HEK293 (cell line): ENCODE data around the gene DBN1.

Source experiments
- CTCF ChIA-PET: fragments of 350-600 bp; formaldehyde crosslinking; extraction: SDS; loops from one replicate; lab custom pipeline; 2021; ENCODE audit warnings: antibody characterized with exemption; lab: Yijun Ruan, JAX
- POLR2A ChIA-PET: fragments of 300-600 bp; formaldehyde crosslinking; extraction: SDS; loops from one replicate; lab custom pipeline; 2020; ENCODE audit warnings: antibody characterized with exemption, inconsistent platforms; lab: Yijun Ruan, JAX
- H3K27ac ChIP-seq: fragments of 200-500 bp; sonication (Bioruptor generic); 2 replicates; pipeline ENCODE4 v1.5.1; 2014; ENCODE audit warnings: low read depth, low read length, control low read depth, inconsistent platforms; ENCODE audit errors: extremely low read depth
- H3K36me3 ChIP-seq, 2 experiments: fragments of 200-500 bp in 1 of 2; sonication (Bioruptor generic) in 1 of 2; 1 replicate in 1 of 2; 2 replicates in 1 of 2; pipeline ENCODE4 v1.5.1; 2014 to 2017; ENCODE audit warnings: inconsistent platforms in 2 of 2, low read length in 2 of 2; ENCODE audit not compliant: control insufficient read depth in 2 of 2, insufficient read depth in 1 of 2
- H3K4me1 ChIP-seq: fragments of 200-500 bp; sonication (Bioruptor generic); 2 replicates; pipeline ENCODE4 v1.5.1; 2014; ENCODE audit warnings: mild to moderate bottlenecking, low read length, inconsistent platforms; ENCODE audit not compliant: control insufficient read depth, insufficient read depth
- H3K4me3 ChIP-seq: 2 replicates; pipeline ENCODE4 v1.5.1; 2011; ENCODE audit warnings: low read depth, mild to moderate bottlenecking, control low read depth, low read length, moderate library complexity
- H3K9me3 ChIP-seq: fragments of 200-500 bp; sonication (Bioruptor generic); 2 replicates; pipeline ENCODE4 v1.5.1; 2014; ENCODE audit warnings: low read depth, low read length, inconsistent platforms; ENCODE audit not compliant: control insufficient read depth, insufficient read depth
- EGR2 ChIP-seq: fragments of 450-650 bp; formaldehyde crosslinking; IDR thresholded peaks from 2 replicates; pipeline ENCODE4 v1.5.1; 2016; ENCODE audit warnings: low read depth, missing biosample characterization, missing genetic modification characterization
- GLI4 ChIP-seq: fragments of 450-650 bp; formaldehyde crosslinking; IDR thresholded peaks from 2 replicates; pipeline ENCODE4 v1.5.1; 2016; ENCODE audit warnings: missing biosample characterization, missing genetic modification characterization
- HOXA7 ChIP-seq: sonication (generic); formaldehyde crosslinking; IDR thresholded peaks from 2 replicates; pipeline ENCODE4 v1.8.1; 2022; ENCODE audit warnings: missing genetic modification reagents, borderline replicate concordance
- KLF8 ChIP-seq: fragments of 450-650 bp; formaldehyde crosslinking; IDR thresholded peaks from 2 replicates; pipeline ENCODE4 v1.5.1; 2016; ENCODE audit warnings: missing biosample characterization, missing genetic modification characterization
- SCRT1 ChIP-seq: fragments of 450-650 bp; formaldehyde crosslinking; IDR thresholded peaks from 2 replicates; pipeline ENCODE4 v1.5.1; 2016; ENCODE audit warnings: missing biosample characterization, missing genetic modification characterization, borderline replicate concordance
- SP2 ChIP-seq: fragments of 450-650 bp; formaldehyde crosslinking; IDR thresholded peaks from 2 replicates; pipeline ENCODE4 v1.5.1; 2016; ENCODE audit warnings: missing biosample characterization, missing genetic modification characterization
- SP3 ChIP-seq: fragments of 450-650 bp; formaldehyde crosslinking; IDR thresholded peaks from 2 replicates; pipeline ENCODE4 v1.5.1; 2016; ENCODE audit warnings: missing biosample characterization, missing genetic modification characterization
- TCF7L2 ChIP-seq: IDR thresholded peaks from 2 replicates; pipeline ENCODE4 v1.6.1; 2011; ENCODE audit warnings: low read depth, mild to moderate bottlenecking, inconsistent platforms, low read length, moderate library complexity, borderline replicate concordance
- WT1 ChIP-seq: fragments of 450-650 bp; formaldehyde crosslinking; IDR thresholded peaks from 2 replicates; pipeline ENCODE4 v1.5.1; 2016; ENCODE audit warnings: missing biosample characterization, missing genetic modification characterization
- ZBTB8A ChIP-seq: fragments of 450-650 bp; formaldehyde crosslinking; IDR thresholded peaks from 2 replicates; pipeline ENCODE4 v1.5.1; 2016; ENCODE audit warnings: missing biosample characterization, missing genetic modification characterization
- ZNF157 ChIP-seq: fragments of 450-650 bp; formaldehyde crosslinking; IDR thresholded peaks from 2 replicates; pipeline ENCODE4 v1.5.1; 2016; ENCODE audit warnings: missing biosample characterization, missing genetic modification characterization
- ZNF19 ChIP-seq: fragments of 450-650 bp; formaldehyde crosslinking; IDR thresholded peaks from 2 replicates; pipeline ENCODE4; 2016; ENCODE audit warnings: missing biosample characterization, missing genetic modification characterization, low read depth
- ZNF248 ChIP-seq: fragments of 450-650 bp; formaldehyde crosslinking; IDR thresholded peaks from 2 replicates; pipeline ENCODE4 v1.5.1; 2017; ENCODE audit warnings: missing biosample characterization, missing genetic modification characterization
- ZNF433 ChIP-seq: fragments of 450-650 bp; formaldehyde crosslinking; IDR thresholded peaks from 2 replicates; pipeline ENCODE4 v1.5.1; 2016; ENCODE audit warnings: missing biosample characterization, missing genetic modification characterization, low read depth
- ZNF701 ChIP-seq: fragments of 450-650 bp; formaldehyde crosslinking; IDR thresholded peaks from 2 replicates; pipeline ENCODE4 v1.5.1; 2016; ENCODE audit warnings: missing biosample characterization, missing genetic modification characterization
- TF ChIP-seq, protein P1 (sequence below): fragments of 450-650 bp; formaldehyde crosslinking; IDR thresholded peaks from 2 replicates; pipeline ENCODE4 v1.5.1; 2016; ENCODE audit warnings: missing biosample characterization, missing genetic modification characterization
- TF ChIP-seq, protein P2 (sequence below): fragments of 450-650 bp; formaldehyde crosslinking; IDR thresholded peaks from 2 replicates; pipeline ENCODE4 v1.5.1; 2016; ENCODE audit warnings: missing biosample characterization, missing genetic modification characterization
- TF ChIP-seq, protein P3 (sequence below): fragments of 450-650 bp; formaldehyde crosslinking; IDR thresholded peaks from 2 replicates; pipeline ENCODE4 v1.5.1; 2016; ENCODE audit warnings: missing biosample characterization, missing genetic modification characterization, low read depth
- TF ChIP-seq, protein P4 (sequence below): fragments of 450-650 bp; formaldehyde crosslinking; IDR thresholded peaks from 2 replicates; pipeline ENCODE4 v1.5.1; 2016; ENCODE audit warnings: missing biosample characterization, missing genetic modification characterization
- TF ChIP-seq, protein P5 (sequence below): fragments of 450-650 bp; formaldehyde crosslinking; IDR thresholded peaks from 2 replicates; pipeline ENCODE4 v1.5.1; 2016; ENCODE audit warnings: missing biosample characterization, missing genetic modification characterization

DBN1 gene

DNA sequence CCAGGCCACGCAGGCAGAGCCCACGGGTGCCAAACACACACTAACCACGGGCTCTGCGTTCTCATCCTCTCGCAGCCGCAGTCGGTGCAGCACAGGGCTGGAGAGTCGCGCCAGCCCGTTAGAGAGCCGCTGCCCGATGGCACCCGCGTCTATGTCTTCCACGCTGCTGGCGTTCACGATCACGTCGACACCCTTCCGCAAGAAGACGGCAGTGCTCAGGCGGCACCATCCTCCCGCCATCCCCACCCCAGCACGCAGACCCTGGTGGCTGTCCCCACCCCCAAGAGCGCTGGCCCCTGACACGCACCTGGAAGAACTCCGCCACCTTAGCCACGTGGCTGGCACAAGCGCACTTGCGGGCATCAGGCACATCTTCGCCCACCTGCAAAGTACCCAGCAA is 6.0 kb downstream of the DBN1 start:
- no peak overlapping the region for H3K27ac ChIP-seq
- peaks cover 4% of the 10 kb centered on the region for H3K4me1 ChIP-seq
- TF ChIP-seq ZNF157 = no peak
- TF ChIP-seq, protein P1, sequence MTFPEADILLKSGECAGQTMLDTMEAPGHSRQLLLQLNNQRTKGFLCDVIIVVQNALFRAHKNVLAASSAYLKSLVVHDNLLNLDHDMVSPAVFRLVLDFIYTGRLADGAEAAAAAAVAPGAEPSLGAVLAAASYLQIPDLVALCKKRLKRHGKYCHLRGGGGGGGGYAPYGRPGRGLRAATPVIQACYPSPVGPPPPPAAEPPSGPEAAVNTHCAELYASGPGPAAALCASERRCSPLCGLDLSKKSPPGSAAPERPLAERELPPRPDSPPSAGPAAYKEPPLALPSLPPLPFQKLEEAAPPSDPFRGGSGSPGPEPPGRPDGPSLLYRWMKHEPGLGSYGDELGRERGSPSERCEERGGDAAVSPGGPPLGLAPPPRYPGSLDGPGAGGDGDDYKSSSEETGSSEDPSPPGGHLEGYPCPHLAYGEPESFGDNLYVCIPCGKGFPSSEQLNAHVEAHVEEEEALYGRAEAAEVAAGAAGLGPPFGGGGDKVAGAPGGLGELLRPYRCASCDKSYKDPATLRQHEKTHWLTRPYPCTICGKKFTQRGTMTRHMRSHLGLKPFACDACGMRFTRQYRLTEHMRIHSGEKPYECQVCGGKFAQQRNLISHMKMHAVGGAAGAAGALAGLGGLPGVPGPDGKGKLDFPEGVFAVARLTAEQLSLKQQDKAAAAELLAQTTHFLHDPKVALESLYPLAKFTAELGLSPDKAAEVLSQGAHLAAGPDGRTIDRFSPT = 0 out of 2 replicates have a peak, but pooled peaks have one; percentile 30
- no peak overlapping the region for H3K4me3 ChIP-seq
- no peaks in the 10 kb centered on the region for H3K9me3 ChIP-seq
- ChIA-PET CTCF (interaction anchor here (0.9 kb wide), 1 partner anchor 34 kb away, joined by 3 read pairs; no protein-coding TSS in a partner anchor), POLR2A (interaction anchor here (0.6 to 2.4 kb wide), 3 partner anchors 10 to 130 kb away, joined by 4 to 12 read pairs (median 8); no protein-coding TSS in a partner anchor)
- peaks cover 15 to 74% of the 10 kb centered on the region in 2 experiments; a peak in 2 of 3 replicates for H3K36me3 ChIP-seq

DNA sequence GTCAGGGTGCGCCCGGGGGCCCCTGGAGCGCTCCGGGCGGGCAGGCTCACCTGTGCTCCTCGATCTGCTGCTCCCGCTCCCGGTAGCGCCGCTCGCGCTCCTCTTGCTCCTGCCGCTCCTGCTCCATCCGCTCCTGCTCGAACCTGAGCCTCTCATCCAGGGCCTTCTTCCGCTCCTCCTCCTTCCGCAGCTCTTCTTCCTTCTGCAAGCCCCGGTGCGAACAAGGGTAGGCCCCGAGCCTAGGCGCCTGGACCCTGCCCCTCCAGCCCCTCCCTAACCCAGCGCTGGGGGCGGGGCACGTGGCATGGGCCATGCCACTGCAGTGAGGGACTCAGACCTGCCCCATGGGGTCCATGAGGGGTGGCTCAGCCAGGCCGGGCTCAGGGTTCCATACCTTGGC is 6.6 kb downstream of the DBN1 start:
- H3K4me3 ChIP-seq = no peak overlapping the region
- ChIA-PET POLR2A (interaction anchor here (1.2 to 2.0 kb wide), 3 partner anchors 9 to 31 kb away, joined by 3 to 8 read pairs (median 3); partner anchors contain the start of gene PDLIM7), CTCF (interaction anchor here (1.3 kb wide), 1 partner anchor 11 kb away, joined by 5 read pairs; no protein-coding TSS in a partner anchor)
- no peaks in the 10 kb centered on the region for H3K9me3 ChIP-seq
- H3K36me3 ChIP-seq = peaks cover 15 to 75% of the 10 kb centered on the region in 2 experiments; a peak in 2 of 3 replicates
- H3K4me1 ChIP-seq = no peaks in the 10 kb centered on the region
- TF ChIP-seq, protein P2, sequence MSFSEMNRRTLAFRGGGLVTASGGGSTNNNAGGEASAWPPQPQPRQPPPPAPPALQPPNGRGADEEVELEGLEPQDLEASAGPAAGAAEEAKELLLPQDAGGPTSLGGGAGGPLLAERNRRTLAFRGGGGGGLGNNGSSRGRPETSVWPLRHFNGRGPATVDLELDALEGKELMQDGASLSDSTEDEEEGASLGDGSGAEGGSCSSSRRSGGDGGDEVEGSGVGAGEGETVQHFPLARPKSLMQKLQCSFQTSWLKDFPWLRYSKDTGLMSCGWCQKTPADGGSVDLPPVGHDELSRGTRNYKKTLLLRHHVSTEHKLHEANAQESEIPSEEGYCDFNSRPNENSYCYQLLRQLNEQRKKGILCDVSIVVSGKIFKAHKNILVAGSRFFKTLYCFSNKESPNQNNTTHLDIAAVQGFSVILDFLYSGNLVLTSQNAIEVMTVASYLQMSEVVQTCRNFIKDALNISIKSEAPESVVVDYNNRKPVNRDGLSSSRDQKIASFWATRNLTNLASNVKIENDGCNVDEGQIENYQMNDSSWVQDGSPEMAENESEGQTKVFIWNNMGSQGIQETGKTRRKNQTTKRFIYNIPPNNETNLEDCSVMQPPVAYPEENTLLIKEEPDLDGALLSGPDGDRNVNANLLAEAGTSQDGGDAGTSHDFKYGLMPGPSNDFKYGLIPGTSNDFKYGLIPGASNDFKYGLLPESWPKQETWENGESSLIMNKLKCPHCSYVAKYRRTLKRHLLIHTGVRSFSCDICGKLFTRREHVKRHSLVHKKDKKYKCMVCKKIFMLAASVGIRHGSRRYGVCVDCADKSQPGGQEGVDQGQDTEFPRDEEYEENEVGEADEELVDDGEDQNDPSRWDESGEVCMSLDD = no peak
- no peak for TF ChIP-seq ZNF19 (tag by site-specific recombination)
- TF ChIP-seq WT1 = no peak
- no peak for TF ChIP-seq ZNF248 (tag by site-specific recombination)
- no peak for TF ChIP-seq ZNF433 (tag by site-specific recombination)
- no peak for TF ChIP-seq KLF8 (tag by site-specific recombination)
- no peak for TF ChIP-seq ZNF701 (tag by site-specific recombination)
- TF ChIP-seq SCRT1 (tag by site-specific recombination) = no peak
- no peak for TF ChIP-seq GLI4 (tag by site-specific recombination)
- TF ChIP-seq TCF7L2 = no peak
- TF ChIP-seq, protein P3, sequence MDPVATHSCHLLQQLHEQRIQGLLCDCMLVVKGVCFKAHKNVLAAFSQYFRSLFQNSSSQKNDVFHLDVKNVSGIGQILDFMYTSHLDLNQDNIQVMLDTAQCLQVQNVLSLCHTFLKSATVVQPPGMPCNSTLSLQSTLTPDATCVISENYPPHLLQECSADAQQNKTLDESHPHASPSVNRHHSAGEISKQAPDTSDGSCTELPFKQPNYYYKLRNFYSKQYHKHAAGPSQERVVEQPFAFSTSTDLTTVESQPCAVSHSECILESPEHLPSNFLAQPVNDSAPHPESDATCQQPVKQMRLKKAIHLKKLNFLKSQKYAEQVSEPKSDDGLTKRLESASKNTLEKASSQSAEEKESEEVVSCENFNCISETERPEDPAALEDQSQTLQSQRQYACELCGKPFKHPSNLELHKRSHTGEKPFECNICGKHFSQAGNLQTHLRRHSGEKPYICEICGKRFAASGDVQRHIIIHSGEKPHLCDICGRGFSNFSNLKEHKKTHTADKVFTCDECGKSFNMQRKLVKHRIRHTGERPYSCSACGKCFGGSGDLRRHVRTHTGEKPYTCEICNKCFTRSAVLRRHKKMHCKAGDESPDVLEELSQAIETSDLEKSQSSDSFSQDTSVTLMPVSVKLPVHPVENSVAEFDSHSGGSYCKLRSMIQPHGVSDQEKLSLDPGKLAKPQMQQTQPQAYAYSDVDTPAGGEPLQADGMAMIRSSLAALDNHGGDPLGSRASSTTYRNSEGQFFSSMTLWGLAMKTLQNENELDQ (tag by site-specific recombination) = no peak
- TF ChIP-seq, protein P4, sequence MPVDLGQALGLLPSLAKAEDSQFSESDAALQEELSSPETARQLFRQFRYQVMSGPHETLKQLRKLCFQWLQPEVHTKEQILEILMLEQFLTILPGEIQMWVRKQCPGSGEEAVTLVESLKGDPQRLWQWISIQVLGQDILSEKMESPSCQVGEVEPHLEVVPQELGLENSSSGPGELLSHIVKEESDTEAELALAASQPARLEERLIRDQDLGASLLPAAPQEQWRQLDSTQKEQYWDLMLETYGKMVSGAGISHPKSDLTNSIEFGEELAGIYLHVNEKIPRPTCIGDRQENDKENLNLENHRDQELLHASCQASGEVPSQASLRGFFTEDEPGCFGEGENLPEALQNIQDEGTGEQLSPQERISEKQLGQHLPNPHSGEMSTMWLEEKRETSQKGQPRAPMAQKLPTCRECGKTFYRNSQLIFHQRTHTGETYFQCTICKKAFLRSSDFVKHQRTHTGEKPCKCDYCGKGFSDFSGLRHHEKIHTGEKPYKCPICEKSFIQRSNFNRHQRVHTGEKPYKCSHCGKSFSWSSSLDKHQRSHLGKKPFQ (tag by site-specific recombination) = no peak
- TF ChIP-seq ZBTB8A (tag by site-specific recombination) = no peak
- no peak for TF ChIP-seq SP3 (tag by site-specific recombination)
- TF ChIP-seq, protein P5, sequence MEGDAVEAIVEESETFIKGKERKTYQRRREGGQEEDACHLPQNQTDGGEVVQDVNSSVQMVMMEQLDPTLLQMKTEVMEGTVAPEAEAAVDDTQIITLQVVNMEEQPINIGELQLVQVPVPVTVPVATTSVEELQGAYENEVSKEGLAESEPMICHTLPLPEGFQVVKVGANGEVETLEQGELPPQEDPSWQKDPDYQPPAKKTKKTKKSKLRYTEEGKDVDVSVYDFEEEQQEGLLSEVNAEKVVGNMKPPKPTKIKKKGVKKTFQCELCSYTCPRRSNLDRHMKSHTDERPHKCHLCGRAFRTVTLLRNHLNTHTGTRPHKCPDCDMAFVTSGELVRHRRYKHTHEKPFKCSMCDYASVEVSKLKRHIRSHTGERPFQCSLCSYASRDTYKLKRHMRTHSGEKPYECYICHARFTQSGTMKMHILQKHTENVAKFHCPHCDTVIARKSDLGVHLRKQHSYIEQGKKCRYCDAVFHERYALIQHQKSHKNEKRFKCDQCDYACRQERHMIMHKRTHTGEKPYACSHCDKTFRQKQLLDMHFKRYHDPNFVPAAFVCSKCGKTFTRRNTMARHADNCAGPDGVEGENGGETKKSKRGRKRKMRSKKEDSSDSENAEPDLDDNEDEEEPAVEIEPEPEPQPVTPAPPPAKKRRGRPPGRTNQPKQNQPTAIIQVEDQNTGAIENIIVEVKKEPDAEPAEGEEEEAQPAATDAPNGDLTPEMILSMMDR (tag by site-specific recombination) = no peak
- TF ChIP-seq EGR2 (tag by site-specific recombination) = no peak
- TF ChIP-seq SP2 (tag by site-specific recombination) = no peak
- no peak for TF ChIP-seq HOXA7 (CRISPR knock-in tag)
- no peak overlapping the region for H3K27ac ChIP-seq
